Measurements from ENCODE around the gene CHN2. TPM values are rescaled to one million over a fixed set of nuclear protein-coding genes. Genes with fewer than 3 reads are reported as not detected.

The CHN2 gene
- polyA plus RNA-seq, 1 donor = 10.5 TPM

DNA sequence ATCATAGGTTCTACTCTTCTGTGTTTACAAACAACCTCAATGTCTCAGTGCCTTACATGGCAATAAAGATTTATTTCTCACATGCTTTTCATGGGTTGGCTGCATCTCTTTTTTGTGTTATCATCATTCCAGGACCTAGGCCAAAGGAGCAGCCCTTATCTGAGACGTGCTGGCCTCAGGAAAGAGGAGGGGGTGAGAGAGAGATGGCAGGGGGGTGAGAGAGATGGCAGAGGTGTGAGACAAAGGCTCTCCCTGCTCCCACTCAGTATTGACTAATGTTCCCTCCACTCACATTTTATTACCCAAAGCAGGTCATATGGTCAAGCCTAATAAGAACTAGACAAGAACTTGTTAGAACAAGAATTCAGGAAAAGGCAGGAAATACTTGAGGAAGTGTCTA, 249.0 kb downstream of the CHN2 start:
- DNase-seq = no peak

DNA sequence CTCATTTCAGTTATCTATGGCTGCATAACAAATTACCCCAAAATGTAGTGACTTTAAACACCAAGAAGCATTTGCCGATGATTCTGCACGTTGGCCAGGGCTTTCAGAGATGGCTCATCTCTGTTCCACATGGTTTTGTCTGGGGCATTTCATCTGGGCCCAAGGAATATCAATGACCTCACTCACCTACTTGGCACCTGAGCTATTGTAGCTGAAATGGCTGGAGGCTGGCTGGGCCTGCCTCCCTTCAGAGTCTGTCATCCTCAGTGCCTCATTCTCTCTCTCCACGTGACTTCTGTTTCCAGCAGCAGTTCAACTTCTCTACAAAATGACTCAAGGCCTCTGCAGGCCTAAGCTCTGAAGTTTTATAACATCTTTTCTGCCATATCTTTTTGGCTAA, 249.7 kb downstream of the CHN2 start:
- no peak for DNase-seq

DNA sequence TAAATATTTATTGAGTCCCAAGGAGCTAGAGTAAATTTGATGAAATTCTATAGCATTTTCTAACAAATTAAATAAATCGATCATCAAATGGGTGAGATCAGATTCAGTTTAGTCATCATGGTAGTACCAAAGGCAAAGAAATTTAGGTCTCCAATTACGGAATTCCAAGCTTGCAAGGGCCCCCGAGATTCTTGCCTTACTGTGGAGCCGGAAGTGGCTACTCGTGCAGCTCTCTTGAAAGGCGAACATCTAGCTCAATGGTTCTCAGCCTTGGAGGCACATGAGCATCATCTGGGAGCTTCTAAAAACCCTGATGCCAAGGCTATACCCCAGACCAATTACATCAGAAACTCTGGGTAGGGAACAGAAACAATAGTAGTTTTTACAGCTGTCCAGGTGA, 251.2 kb downstream of the CHN2 start:
- DNase-seq = no peak

DNA sequence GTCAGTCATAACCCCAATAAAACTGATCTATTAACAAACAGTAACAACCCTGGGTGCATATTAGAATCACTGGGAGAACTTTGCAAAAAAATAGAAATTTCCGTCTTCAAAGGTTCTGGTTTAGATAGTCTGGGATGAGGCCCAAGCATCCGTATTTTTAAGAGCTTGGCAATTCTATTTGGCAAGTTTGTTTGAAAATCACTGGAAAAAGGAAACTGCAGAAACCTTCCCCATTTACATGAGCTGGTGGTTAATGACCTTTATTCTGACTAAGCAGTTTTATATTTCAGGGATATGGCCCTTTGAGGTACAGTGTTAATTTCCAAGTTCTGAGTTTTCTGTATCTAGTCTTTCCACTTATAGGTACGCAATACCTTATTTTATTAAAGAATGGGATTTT, 253.3 kb downstream of the CHN2 start:
- peak; percentile 27 for DNase-seq

DNA sequence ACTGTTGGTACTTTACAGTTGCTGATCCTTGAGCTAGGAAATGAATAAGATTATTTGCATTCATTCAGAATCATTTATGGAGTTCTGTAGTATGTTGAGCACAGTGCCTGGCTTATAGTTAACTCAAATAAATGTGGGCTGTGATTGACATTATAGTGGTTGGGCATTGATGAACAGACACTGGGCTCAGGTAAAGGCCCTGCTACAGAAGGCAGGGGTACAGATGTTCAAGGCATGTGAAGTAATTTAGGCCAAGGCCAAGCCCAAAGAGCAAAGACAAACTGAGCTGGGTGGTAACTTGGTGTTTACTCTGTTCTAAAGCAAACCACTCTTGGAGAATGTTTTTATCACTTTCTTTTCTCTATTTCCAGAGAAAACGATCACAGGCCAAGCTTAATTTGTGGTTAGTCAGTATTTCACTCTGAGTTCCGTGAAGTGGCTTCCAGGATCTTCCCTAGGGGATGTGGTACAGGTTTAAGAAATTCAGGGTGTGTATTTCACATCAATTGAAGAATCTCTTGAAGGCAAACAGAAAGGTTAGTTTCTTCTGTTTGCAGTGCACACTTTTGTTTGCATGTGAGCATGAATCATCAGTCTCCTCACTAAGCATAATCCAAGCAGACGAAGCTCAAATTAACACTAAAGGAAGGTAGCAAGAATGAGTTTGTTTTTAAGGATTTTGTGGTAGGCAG, 255.1 kb downstream of the CHN2 start:
- no peak for DNase-seq

DNA sequence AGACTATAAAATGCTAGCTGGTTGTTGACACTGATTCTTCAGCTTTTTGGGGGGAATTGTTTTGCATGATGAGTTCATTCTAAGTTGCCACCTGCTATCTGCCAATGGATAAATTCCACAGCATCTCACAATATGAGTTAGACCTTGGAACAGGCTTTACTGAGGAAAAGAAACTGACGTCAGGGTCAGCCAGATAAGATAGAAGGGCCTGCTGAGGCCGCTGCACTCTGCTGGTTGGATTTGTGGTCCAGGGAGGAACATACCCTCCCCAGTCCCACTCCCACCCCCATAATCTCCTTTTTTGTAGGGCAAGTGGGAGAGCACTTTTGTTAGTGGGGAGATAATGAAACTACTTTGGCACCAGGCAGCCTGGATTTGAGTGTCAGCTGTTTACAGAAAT, 258.4 kb downstream of the CHN2 start:
- DNase-seq = no peak

DNA sequence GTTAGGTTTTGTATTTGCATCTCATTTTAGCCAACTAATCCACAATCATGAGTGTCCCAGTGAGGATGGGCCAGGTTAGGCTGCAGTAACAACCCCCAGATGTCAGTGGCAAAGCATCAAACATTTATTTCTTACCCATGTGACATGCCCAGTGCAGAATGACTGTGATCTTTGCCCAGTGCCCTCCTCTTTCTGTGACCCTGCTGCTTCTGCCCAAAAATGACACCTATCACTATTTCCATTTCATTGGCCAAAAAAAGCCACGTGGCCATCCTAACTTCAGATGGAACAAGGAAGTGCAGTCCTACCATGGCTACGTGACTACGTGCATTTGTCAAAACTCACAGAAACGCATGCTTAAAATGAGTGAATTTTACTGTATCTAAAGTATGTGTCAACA, 259.9 kb downstream of the CHN2 start:
- no peak for DNase-seq

DNA sequence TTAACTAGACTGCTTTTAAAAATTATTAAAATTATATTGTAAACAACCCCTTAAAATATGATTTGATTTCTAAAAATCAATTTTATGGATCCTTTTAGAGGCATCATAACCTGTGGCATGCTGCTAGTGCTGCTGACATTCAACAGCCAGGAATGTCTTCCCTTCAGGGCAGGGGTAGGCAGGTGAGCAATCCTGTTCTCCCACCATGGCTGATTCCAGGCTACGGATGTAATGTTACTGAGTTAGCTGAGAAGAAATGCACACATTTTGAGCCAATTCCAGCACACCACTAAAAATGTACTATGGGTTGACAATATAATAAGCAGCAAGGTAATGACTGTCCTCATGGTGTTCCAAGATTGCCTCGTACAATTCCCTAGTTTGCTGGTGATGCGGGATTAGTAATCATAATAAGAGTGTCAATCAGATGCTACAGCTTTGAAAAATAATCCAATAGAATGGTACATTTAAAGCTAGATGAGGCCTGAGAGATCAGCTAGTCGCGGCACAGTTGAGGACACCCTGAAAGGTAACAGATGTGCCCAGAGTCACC, 260.4 kb downstream of the CHN2 start:
- DNase-seq = no peak

DNA sequence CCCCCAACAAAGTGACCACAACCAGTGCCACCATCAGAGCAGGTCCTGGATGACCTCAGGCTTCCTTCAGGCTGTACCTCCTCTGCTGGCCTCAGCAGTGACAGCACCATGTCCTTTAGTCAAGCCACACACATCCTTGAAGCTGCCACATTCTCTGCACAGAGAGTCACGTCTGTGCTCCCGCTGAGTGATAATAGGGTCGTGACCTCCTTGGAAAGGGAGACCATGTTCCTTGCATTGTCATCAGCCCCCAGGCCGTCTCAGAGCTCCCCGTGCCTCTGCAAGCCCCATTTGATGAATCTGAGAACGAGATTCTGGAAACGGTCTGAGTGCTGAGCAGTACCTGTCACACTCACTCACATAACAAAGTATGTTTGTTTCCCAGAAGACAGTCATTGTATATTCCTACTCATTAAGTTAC, 262.6 kb downstream of the CHN2 start:
- DNase-seq = no peak

DNA sequence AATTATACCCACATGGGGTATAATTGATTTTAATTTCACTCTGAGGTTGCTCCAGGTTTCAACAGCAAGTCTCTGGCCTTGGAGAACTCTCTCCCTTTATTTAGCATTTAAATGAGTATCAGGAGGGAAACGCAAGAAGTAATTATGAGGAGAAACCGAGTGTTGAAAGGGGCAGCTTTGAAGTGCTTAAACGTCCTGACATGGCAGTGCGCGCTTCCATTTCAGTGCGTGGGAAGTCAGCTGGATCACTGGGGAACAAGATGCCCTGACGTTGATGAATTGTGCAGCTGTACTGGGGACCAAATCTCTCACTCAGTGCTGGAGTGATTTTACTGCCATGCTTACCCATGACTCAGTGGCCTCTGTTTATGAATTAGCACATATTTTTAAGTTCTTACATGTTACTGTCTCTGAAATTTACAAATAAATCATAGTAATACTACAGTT, 263.0 kb downstream of the CHN2 start:
- DNase-seq = no peak

DNA sequence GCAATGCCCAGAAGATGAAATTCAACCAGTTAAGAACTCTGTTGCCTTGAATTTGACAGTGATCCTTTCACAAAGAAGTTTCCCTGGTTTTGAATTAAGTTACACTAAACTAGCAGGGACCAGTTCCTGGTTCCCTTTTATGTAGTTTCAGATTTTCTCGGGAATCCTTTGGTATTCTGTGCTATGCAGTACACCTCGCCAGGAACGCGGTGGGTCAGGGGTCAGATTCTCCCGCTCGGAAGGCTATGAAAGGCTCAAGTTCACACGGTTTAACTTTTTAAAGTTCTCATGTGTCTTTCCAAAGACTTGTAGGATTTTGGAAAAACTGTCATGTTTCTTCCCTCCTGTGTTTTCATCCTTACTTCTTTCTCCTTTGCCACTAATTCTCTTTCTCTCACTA, 264.4 kb downstream of the CHN2 start:
- no peak for DNase-seq

DNA sequence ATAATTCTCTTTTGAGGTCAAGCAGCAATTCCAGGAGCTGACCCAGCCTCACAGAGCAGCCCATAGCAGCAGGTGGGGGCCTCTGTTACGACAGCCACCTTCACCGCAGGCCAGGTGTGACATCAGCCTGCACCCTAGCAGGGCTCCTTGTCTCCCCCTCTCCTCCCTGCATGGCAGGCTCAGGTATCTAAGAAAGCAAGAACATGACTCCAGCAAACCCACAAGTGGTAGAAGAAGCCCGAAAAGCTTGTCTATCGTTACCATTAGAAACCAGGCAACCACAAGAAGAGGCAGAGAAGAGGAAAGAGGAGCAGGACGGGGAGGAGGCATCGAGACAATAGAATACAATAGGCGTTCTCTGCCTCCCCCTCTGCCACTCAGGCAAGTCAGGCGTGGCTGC, 265.0 kb downstream of the CHN2 start:
- no peak for DNase-seq

DNA sequence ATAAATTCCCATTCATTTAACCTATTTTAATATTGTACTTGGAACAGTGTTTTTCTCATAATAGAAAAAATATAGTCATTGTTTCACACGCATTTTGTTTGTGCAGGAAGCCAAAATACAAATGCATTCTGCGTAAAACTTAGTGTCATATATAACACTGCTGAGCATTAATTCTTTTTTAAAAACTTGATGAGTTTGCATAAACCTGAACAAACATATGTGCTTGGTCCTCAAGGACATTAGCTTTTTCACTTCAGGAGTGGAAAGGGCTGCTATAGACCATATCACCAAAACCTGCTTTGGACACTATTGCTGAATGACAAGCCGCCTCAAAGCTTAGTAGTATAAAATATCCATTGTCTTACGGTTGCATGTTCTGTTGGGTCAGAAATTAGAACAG, 267.4 kb downstream of the CHN2 start:
- DNase-seq = no peak

DNA sequence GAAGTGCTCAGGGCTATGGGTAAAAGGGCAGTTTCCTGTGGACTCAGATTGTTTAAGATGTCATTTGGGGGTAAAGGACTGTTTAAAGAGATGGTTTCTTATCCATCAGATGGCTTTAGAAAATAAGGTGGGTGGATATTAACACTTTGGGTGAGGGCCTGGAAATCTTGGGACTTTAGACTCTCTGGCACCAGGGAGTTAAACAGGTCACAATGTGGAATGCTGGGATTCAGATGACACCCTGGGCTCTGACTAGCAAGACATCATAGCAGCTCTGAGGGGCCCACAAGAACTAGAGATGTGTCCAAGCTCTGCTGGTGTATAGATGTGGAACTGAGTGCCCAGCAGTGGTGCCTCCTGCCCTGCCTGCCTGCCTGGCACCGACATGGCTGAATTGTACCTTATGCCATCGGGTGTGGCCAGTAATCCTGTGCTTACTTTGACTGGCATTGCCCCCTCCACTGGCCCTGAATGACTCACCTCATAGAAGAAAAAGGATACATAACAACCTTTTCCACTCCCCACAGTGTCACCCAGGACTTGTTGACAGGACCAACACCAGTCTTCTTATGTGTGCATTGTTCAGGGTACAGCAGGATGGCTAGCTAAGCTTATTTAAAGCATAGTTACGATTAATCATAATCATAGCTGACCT, 269.1 kb downstream of the CHN2 start:
- no peak for DNase-seq

DNA sequence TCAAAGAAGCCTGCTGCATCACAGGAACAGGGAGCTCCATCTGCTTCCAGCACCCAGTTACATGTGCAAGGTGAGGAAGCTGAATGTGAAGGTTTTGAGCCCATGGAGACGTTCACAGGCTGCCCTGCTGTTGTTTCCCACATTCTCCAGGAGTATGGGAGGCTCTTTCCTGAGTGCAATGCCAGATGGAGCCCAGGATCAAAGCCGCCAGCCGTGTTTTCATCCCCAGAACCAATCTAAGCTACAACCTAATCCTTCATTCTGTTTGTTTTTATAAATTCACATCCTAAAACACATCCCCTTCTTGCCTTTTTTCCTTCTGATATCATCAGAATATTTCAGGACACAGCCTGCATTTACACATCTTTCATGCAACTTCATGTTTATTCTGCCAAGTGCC, 270.2 kb downstream of the CHN2 start:
- no peak for DNase-seq

DNA sequence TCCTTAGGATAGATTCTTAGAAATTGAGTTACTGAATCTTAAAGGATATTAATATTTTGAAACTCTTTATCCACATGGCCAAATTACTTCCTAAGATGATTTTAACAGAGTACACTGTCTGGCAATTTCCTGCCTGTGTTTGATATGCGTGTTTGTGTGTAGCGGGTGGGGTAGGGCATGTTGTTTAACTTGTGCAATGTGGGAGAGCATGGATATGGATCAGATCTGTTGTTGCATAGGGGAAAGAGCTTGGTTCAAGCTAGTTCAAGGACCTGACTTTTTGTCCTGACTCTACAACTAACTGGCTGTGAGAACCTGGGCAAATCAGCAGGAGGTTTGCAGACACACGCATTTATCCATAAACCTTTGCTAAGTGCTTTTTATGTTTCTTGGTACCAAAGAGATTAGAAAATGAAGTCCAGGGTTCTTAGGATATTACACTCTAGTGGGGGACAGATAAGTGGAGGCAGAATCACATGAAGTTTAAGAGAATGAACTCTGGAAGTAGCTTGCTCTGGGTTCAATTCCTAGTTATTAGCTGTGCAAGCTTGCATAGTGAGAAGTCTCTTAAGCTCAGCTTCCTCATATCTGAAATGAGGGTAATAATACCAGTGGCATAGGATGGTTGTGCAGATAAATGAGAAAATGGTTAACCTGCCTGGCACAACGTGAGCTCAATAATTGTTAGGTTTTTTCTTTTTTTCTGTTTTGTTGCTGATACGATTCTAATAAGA, 272.8 kb downstream of the CHN2 start:
- no peak for DNase-seq

DNA sequence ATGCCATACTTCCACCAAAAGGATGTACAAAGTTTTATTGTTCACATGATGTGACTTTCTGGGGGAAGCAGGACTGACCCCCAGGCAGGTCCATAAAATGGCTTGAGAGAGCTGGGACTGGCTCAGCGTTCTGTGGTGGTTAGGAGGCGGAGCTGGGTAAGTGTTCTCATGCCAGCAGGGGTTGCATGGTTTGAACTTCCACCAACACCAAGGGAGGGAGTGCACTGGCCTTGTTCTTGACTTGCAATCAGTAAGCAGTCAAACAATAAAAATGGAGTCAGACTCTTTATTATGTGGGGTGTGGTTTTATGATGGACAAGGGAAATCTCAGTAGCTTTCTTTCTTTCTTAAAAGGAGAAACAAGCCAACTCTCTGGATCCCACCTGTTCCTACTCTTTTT, 273.6 kb downstream of the CHN2 start:
- no peak for DNase-seq

DNA sequence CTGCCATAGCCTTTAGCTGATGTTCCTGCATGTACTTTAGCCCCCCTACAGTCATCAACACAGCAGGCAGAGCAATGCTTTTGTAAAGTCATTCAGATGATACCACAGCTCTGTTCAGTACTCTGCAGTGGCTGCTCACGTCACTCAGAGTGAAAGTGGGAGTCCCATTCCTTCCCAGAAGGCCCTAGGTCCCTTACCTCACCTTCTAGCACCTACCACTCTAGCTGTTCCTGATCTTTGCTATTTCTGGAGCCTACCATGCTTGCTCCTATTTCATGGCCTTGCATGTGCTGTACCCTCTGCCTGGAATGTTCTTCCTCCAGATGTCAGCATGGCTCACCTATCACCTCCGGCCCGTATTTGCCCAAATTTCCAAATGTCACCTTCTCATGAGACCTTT, 274.7 kb downstream of the CHN2 start:
- no peak for DNase-seq

DNA sequence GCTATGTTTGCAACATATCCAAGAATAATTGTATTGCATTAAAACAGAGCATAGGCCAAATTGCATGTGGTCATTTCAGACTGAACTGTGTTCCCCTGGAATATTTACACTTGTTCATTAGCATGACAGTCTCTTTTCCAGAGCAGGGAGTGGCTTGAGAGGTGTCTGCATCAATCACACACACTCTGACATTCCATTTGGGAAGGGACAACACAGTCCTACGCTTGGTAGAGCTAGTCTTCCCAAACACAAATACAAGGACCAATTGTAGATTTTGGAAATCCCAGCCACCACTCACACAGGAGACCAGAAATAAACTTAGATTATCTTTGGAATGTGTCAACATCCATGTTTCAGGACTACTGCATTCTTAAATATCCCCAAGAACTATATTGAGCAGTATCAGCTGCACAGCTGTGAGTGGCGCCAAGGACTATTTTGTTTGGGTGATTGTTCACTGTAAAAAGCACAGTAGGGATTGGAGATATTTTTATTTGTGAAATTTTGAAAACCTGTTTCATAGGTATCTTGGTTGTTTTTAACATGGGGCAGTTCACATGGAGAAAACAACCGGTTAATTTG, 275.5 kb downstream of the CHN2 start:
- DNase-seq = no peak

DNA sequence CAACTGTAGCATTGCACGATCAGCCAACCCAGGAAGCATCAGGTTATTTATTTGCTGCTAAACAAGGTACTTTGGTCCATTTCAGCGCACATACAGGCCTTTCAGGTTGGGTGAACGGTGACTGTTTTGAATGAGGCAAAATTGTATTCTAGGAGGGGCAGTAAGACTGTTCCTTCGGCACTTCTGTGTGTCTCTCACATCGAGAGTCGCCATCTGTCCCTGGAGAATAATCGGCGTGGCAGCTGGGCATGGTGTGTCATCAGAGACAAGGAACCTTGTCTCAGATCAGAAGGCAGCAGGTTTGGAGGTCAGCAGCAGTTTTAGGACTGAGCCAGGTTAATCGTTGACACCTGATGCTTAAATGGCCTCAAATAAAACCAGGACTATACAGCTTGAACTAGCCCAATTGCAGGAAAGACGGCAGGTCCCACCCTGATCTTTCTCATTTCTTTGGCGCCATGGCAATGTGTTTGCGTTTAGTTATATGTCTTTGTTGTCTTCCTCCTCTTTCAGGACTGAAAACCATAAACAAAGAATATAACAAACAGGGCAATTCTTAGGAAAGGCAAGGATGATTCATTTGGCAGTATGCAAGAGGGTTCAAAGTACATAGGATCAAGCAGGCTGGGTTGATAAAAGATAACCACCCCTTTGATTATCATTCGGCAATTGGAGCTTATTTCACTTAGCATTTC, 277.0 kb downstream of the CHN2 start:
- no peak for DNase-seq

DNA sequence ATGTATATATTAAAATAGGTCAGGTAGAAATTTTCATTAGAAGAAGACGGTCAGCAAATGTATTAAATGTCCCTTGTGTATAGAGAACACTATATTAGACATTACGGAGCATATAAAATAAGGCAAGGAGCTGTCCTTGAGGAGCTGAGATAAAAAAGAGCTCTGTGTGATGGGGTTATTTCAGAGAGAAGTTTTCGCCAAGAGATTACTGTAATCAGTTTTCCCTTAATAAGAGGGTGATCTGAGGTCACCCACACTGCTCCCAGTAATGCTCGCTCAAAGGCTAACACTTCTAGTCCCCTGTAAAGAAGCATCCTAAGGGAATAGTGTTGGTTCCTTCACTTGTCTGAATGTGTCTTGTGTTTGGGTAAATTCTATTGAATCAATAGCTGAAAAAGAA, 282.3 kb downstream of the CHN2 start:
- DNase-seq = no peak

DNA sequence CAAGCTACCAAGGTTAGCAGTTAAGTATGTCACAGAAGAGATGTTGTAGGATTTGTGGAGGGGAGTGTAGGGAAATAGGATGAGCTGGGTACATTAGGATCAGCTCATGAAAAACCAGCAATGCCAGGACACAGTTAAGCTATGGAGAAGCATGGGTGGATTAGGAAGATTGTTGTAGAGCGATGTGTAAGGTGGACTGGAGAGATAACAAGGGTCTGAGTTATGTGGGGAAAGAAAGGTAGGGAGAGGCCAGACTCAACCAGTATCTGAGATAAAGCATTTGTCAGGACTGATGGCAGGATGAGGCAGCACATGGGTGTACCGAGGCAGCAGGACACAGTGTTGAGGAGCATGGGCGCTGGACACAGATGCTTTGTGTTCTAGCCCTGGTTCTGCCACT, 283.7 kb downstream of the CHN2 start:
- DNase-seq = no peak
